Adipocyte (in vitro differentiated cells): ENCODE measurements around the gene LPAR4.

ENCODE experiments used
- DNase-seq: peaks from one replicate; pipeline ENCODE4 v3.0.0-alpha.2; 2015; ENCODE audit warnings: low read depth
- H3K27me3 ChIP-seq: replicated peaks from 2 replicates; pipeline ENCODE4 v1.7.0; 2013; ENCODE audit warnings: mild to moderate bottlenecking, low read length, moderate library complexity; ENCODE audit not compliant: control insufficient read depth, insufficient read depth
- H3K36me3 ChIP-seq: 2 replicates; pipeline ENCODE4 v1.7.0; 2013; ENCODE audit warnings: low read length, mild to moderate bottlenecking, moderate library complexity; ENCODE audit not compliant: control insufficient read depth, insufficient read depth, severe bottlenecking
- H3K4me1 ChIP-seq: 2 replicates; pipeline ENCODE4 v1.7.0; 2013; ENCODE audit warnings: mild to moderate bottlenecking, low read length, moderate library complexity; ENCODE audit not compliant: control insufficient read depth, insufficient read depth
- H3K4me3 ChIP-seq: 2 replicates; pipeline ENCODE4 v1.7.0; 2013; ENCODE audit warnings: mild to moderate bottlenecking, low read length, moderate library complexity
- H3K9ac ChIP-seq: 2 replicates; pipeline ENCODE4 v1.7.0; 2013; ENCODE audit warnings: mild to moderate bottlenecking, low read length, moderate library complexity
- H3K9me3 ChIP-seq: 2 replicates; pipeline ENCODE4 v1.7.0; 2013; ENCODE audit warnings: mild to moderate bottlenecking, low read length, moderate library complexity; ENCODE audit not compliant: control insufficient read depth

LPAR4 gene, protein sequence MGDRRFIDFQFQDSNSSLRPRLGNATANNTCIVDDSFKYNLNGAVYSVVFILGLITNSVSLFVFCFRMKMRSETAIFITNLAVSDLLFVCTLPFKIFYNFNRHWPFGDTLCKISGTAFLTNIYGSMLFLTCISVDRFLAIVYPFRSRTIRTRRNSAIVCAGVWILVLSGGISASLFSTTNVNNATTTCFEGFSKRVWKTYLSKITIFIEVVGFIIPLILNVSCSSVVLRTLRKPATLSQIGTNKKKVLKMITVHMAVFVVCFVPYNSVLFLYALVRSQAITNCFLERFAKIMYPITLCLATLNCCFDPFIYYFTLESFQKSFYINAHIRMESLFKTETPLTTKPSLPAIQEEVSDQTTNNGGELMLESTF

DNA sequence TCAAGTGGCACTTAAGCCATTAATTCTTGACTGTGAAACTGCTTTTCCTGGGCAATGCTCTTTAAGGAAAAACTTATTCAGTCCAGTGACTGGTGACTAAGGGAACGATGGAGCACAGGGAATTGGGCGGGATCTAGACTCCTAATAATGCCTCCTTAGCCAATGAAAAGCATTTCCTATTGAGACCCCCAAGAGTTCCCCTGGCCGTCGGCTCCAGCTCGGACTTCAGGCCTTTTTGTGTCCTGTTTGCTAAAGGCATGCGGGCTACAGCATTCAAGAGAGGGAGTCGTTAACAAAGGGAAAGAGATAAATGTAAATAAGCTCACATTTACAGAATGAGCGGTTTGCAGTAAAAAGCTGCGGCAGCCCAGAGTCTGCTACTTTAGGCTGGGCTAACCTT, at the start of gene LPAR4:
Gene LPAR4, plus strand, starts transcription at position 232 of the 400 bp plus-strand sequence. CDS start 7,150 bp downstream, outside the sequence.
- no peaks in the 10 kb centered on the region for H3K4me1 ChIP-seq
- H3K4me3 ChIP-seq = peak within 1 kb of the TSS; percentile 80
- H3K27me3 ChIP-seq = no peaks in the 10 kb centered on the region
- H3K9me3 ChIP-seq = no peaks in the 10 kb centered on the region
- peak within 1 kb of the TSS; percentile 64 for H3K9ac ChIP-seq
- no peaks in the 10 kb centered on the region for H3K36me3 ChIP-seq
- no peak for DNase-seq

DNA sequence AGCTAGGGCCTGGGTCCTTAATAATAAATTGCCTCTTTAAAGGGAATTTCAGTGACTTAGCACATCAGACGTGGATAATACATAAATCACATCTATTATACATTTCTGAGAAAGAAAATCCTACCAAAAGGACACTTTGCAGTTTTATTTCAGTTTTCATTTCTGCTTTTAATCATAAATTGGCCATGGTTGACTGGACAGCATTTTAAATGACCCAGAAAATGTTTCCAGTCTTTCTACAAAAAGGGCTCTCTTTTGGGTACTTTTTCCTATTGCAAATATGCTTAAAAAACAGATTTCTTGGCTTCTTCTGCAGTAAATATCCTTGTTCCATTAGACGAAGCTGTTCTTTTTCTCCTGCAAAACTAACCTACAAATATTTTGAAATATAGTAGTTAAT, 41.4 kb upstream of the LPAR4 start:
- Histone ChIP-seq H3K4me1 (peaks cover 5% of the 10 kb centered on the region), H3K27me3 (no peaks in the 10 kb centered on the region), H3K36me3 (no peaks in the 10 kb centered on the region), H3K9ac (no peak overlapping the region), H3K4me3 (no peak overlapping the region), H3K9me3 (no peaks in the 10 kb centered on the region)
- no peak for DNase-seq

DNA sequence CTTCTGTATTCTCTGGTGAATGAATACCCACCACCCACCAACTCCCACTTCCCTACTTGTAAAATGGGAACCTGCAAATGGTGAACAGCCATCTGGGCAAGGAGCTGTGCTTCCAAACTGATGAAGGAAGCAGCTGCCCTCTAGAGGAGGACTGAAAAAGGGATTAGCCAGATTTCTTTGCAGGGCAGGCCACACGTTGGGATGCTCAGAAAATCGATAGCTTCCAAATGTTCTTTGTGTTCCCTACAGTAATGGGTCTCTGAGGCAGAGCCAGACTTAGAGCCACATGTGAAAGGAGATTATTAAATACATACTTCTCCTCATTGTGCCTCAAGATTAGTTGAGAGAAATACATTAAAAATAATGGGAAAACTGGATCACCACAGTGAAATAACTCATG, 39.3 kb upstream of the LPAR4 start:
- no peak overlapping the region for H3K9ac ChIP-seq
- peaks cover 5% of the 10 kb centered on the region for H3K4me1 ChIP-seq
- DNase-seq = peak; percentile 39
- H3K4me3 ChIP-seq = no peak overlapping the region
- H3K9me3 ChIP-seq = no peaks in the 10 kb centered on the region
- H3K27me3 ChIP-seq = peaks cover 5% of the 10 kb centered on the region
- H3K36me3 ChIP-seq = no peaks in the 10 kb centered on the region

DNA sequence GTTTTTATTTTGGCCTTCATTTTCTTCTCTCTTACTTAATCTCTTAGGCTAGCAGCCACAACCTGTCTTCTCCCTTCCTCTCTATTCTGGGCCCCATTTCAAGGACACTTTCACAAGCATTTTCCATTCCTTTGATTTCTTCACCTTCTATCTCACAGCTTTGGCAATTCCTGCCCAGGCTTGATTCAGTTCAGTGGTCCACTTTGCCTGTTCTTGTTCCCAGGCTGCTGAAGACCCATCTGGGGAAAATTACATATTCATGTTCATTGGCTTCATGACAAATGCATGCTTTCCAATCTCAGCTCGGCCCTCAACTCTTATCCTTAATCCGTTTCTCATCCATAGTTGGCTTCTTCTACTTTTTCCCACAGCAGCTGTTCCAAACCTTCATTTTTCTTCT, 38.7 kb upstream of the LPAR4 start:
- no peak for DNase-seq
- Histone ChIP-seq H3K4me1 (peaks cover 5% of the 10 kb centered on the region), H3K36me3 (no peaks in the 10 kb centered on the region), H3K9ac (no peak overlapping the region), H3K4me3 (no peak overlapping the region), H3K9me3 (no peaks in the 10 kb centered on the region), H3K27me3 (peaks cover 5% of the 10 kb centered on the region)

DNA sequence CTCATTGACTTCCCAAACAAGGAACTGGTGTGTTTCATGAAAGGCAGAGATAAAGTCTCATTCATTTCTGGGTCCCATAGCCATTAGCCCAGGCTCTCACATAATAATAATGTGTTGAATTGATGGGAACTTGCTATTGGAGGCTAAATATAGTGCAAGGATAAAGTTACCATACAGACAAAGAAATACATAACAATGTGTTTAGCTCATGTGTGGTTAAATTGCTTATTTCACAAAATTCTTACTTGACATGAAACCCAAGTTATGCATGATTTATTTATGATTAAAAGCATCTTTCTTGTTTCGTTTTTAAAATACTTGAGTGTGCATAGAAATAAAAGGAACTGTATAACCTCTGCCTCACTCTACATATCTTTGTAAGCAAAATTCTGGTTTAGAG, 37.3 kb upstream of the LPAR4 start:
- no peak overlapping the region for H3K9ac ChIP-seq
- no peak for DNase-seq
- H3K36me3 ChIP-seq = no peaks in the 10 kb centered on the region
- H3K4me1 ChIP-seq = peaks cover 5% of the 10 kb centered on the region
- no peaks in the 10 kb centered on the region for H3K9me3 ChIP-seq
- H3K27me3 ChIP-seq = peaks cover 5% of the 10 kb centered on the region
- no peak overlapping the region for H3K4me3 ChIP-seq

DNA sequence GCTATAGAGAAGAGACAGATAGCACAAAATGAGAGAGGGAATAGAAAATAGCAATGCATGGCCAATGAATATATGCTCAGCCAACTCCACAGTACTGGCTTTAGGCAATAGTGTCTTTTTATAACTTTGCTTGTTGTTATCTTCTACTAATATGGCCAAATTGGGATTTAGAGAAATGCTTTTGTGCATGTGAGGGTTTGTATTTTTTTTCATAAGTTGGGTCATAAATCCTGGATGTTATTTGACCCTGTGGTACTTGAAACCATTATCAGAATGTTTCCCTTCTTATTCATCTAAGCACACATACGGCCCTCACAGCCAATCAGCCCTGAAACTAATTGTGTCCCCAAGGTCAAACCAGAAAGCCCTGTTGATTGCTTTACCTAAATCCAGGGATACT, 35.2 kb upstream of the LPAR4 start:
- DNase-seq = no peak
- H3K4me1 ChIP-seq = peaks cover 5% of the 10 kb centered on the region

DNA sequence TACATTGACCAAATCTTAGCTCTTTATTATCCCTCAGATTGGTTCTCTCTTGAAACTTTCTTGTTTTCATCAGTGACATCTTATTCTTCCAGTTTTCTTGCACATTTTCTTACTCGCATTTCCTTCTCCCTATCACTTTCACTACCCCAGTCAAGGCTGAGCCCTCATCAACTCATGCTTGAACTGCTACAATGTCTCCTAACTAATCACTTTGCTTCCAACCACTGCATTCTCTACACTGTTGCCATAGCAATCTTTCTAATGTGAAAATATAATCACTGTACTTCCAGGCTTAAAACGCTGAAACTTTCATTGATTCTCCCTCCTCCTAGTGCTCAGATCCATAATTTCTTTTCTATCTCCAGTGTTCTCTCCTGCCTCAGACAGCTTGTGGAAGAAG, 22.2 kb upstream of the LPAR4 start:
- Histone ChIP-seq H3K4me3 (no peak overlapping the region), H3K36me3 (no peaks in the 10 kb centered on the region), H3K27me3 (peaks cover 5% of the 10 kb centered on the region), H3K9me3 (peaks cover 7% of the 10 kb centered on the region), H3K4me1 (no peaks in the 10 kb centered on the region), H3K9ac (no peak overlapping the region)
- DNase-seq = no peak

More for the DNA sequence above, 35.2 kb upstream of the LPAR4 start:
- no peaks in the 10 kb centered on the region for H3K36me3 ChIP-seq
- H3K9ac ChIP-seq = no peak overlapping the region
- peaks cover 5% of the 10 kb centered on the region for H3K27me3 ChIP-seq
- no peak overlapping the region for H3K4me3 ChIP-seq
- peaks cover 3% of the 10 kb centered on the region for H3K9me3 ChIP-seq

DNA sequence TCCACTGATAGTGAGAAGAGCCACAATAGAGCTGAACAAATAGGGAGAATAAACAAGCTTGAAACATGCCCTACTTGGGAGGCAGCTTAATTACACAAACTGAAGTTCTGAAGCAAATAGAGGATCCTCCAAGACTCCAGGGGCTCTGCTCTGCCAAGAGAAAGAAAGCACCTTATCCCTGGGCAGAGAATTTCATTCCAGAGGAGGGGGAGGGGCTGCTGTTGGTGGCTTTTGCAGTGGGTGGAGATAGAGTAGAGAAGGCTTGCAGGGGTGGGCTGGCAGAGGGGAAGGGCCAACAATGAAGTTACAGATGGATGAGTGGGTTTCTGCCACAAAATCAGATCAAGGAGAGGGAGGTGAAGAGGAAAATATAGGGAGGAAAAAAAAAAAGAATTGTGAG, 1.0 kb upstream of the LPAR4 start:
- no peaks in the 10 kb centered on the region for H3K36me3 ChIP-seq
- no peaks in the 10 kb centered on the region for H3K27me3 ChIP-seq
- H3K4me1 ChIP-seq = no peaks in the 10 kb centered on the region
- H3K9ac ChIP-seq = no peak overlapping the region
- no peak for DNase-seq
- H3K9me3 ChIP-seq = no peaks in the 10 kb centered on the region
- no peak overlapping the region for H3K4me3 ChIP-seq

DNA sequence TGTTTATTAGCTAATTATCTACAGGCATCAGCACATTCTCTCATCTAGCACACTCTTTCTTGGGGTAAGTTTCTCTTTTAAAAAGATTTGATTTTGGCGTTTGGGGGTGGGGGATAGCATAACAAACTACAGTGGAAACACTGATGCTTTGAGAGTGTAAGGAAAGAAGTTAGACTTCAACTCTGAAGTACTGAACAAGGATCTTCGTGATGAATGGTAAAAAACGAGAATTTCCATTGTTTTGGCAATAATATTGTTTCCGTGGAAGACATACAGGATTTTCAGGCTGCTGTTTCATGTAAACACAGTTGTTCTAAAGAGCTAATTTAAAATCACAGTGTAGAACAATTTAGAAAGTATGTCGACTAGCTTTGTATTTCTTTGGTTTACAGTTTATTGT, 451 bp downstream of the LPAR4 start:
- no peak for DNase-seq
- H3K4me1 ChIP-seq = no peaks in the 10 kb centered on the region
- peak overlapping the region; percentile 80 for H3K4me3 ChIP-seq
- peak overlapping the region; percentile 64 for H3K9ac ChIP-seq
- H3K9me3 ChIP-seq = no peaks in the 10 kb centered on the region
- no peaks in the 10 kb centered on the region for H3K27me3 ChIP-seq
- H3K36me3 ChIP-seq = no peaks in the 10 kb centered on the region

DNA sequence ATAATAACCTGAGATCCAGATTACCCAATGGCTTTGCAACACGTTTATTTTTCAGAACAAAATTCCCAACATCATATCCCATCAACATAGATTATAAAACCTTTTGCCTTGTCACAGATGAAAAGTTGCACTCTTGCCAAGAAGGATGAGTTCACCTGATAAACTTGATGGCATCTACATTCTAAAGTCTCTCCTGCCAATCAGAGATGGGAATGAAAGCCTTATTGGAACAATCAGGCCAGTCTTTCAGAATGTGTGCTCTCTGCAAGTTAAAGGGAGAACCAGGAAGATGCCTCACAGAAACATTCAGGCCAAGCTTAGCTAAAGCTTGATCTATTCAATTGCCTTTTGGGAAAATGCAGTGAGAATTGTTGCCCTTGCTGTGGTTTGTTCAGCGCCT, 1.3 kb downstream of the LPAR4 start:
- Histone ChIP-seq H3K4me1 (no peaks in the 10 kb centered on the region), H3K4me3 (no peak overlapping the region), H3K9ac (no peak overlapping the region), H3K9me3 (no peaks in the 10 kb centered on the region), H3K27me3 (no peaks in the 10 kb centered on the region), H3K36me3 (no peaks in the 10 kb centered on the region)
- DNase-seq = no peak

DNA sequence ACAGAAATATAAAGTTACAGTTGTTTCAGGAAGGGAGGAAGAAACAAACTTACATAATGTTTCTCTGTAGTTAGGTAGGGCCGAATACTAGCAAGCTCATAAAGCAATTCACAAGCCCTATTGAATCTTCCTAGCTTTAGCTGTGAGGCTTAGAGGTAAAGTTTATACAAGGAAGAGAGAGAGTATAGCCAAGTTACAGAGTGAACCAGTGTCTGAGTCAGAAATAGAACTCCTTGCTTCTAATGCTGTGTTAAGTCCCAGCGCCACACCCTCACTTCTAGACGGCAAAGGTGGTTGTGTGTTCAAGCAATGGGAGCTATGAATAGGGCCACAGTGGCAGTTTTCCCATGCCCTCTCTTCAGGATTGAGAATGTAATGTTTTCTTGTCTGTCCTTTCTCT, 6.1 kb downstream of the LPAR4 start:
- Histone ChIP-seq H3K9me3 (no peaks in the 10 kb centered on the region), H3K36me3 (no peaks in the 10 kb centered on the region), H3K9ac (no peak overlapping the region), H3K27me3 (no peaks in the 10 kb centered on the region), H3K4me3 (no peak overlapping the region), H3K4me1 (no peaks in the 10 kb centered on the region)
- no peak for DNase-seq

DNA sequence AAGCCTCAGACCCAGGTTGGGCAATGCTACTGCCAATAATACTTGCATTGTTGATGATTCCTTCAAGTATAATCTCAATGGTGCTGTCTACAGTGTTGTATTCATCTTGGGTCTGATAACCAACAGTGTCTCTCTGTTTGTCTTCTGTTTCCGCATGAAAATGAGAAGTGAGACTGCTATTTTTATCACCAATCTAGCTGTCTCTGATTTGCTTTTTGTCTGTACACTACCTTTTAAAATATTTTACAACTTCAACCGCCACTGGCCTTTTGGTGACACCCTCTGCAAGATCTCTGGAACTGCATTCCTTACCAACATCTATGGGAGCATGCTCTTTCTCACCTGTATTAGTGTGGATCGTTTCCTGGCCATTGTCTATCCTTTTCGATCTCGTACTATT, 7.4 kb downstream of the LPAR4 start:
- no peak overlapping the region for H3K4me3 ChIP-seq
- no peak overlapping the region for H3K9ac ChIP-seq
- H3K4me1 ChIP-seq = no peaks in the 10 kb centered on the region
- H3K27me3 ChIP-seq = no peaks in the 10 kb centered on the region
- H3K36me3 ChIP-seq = no peaks in the 10 kb centered on the region
- H3K9me3 ChIP-seq = no peaks in the 10 kb centered on the region
- no peak for DNase-seq
